SU-DHL-6 (cell line): ENCODE data around the gene RNU1-2.
"Not testable (repeated sequence)": the region's sequence is repeated elsewhere in the genome, so short reads cannot be mapped to it uniquely, and the experiment has no call there.

Experiments
- EZH2phosphoT487 ChIP-seq: fragments of 200-600 bp; sonication (generic), shearing (Covaris generic); conservative IDR thresholded peaks from 2 replicates; pipeline ENCODE4 v1.6.1; 2018; ENCODE audit warnings: mild to moderate bottlenecking, antibody characterized with exemption, low read length, moderate library complexity, mixed read lengths
- TF ChIP-seq, protein P1 (sequence below): fragments of 200-600 bp; sonication (generic); IDR thresholded peaks from one replicate; pipeline ENCODE4 v1.5.1; 2017; ENCODE audit warnings: antibody characterized with exemption, mild to moderate bottlenecking, low read length, moderate library complexity; ENCODE audit not compliant: insufficient read depth, poor library complexity, severe bottlenecking

DNA sequence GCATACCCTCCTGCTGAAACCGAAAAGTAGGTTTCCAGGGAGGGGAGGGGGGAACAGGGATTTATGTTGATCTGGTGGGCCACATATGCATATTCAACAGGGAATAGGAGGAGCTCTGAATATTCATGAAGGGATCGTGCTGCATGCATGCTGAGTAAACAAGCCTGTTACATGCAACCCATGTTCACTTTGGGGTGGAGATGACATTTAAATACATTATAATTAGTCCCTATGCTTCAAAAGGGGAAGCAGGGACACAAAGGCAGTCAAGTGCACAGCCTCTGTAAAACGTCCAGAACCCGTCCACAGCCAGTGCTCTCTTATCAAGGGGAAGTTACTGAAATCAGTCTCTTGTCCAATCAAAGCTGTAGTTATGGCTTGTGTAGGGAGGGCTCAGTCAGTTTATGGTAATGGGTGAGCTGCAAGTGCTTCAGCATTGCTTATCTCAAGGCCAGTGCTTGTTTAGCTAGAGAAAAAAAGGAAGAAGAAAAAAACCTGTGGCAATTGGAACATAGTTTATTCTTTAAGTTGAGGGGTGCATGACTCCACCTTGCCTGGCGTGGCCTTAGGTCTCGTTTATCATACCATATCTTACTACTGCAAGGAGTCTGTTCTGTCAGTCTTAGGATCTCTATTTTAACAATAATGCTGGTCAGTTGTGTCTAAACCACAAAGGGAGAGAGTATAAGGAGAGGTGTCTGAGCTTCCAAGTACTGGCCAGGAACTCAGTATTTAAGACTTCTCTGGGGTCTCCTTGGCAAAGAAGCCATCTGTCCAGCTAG lies 28.7 kb upstream of the RNU1-2 start:
- TF ChIP-seq, protein P1, sequence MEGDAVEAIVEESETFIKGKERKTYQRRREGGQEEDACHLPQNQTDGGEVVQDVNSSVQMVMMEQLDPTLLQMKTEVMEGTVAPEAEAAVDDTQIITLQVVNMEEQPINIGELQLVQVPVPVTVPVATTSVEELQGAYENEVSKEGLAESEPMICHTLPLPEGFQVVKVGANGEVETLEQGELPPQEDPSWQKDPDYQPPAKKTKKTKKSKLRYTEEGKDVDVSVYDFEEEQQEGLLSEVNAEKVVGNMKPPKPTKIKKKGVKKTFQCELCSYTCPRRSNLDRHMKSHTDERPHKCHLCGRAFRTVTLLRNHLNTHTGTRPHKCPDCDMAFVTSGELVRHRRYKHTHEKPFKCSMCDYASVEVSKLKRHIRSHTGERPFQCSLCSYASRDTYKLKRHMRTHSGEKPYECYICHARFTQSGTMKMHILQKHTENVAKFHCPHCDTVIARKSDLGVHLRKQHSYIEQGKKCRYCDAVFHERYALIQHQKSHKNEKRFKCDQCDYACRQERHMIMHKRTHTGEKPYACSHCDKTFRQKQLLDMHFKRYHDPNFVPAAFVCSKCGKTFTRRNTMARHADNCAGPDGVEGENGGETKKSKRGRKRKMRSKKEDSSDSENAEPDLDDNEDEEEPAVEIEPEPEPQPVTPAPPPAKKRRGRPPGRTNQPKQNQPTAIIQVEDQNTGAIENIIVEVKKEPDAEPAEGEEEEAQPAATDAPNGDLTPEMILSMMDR, result not testable (repeated sequence)
- not testable (repeated sequence) for TF ChIP-seq EZH2phosphoT487
